Activated T-cell treated with anti-CD3 and anti-CD28 coated beads for 24 hours (primary cell): ENCODE results near the gene CCNL2.

Experiments
- DNase-seq: peaks from one replicate; pipeline ENCODE4 v3.0.0-alpha.2; 2020; ENCODE audit warnings: low read depth

Gene CCNL2

DNA sequence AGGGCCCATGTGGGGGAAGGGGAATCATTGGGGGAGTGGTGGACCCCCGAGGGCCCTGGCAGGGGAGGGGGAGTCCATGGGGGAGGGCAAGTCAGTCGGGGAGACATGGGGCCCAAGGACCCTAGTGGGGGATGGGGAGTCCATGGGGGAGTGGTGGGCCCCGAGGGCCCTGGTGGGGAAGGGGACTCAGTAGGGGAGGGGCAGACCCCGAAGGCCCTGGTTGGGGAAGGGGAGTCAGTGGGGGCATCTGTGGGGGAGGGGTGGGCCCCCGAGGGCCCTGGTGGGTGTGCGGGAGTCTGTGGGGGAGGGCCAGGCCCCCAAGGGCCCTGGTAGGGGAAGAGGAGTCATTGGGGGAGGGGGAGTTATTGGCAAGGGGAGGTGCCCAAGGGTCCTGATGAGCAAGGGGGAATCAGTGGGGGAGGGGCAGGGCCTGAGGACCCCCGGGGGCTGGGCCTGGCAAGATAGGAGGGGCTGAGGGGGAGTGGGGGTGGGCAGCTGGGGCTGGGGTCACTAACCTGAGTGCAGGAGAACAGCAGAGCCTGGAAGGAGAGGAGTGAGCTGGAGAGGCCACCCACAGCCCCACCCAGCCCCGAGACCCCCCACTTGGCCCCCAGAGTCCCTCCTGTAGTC, 42.9 kb downstream of the CCNL2 start:
- DNase-seq: no peak

DNA sequence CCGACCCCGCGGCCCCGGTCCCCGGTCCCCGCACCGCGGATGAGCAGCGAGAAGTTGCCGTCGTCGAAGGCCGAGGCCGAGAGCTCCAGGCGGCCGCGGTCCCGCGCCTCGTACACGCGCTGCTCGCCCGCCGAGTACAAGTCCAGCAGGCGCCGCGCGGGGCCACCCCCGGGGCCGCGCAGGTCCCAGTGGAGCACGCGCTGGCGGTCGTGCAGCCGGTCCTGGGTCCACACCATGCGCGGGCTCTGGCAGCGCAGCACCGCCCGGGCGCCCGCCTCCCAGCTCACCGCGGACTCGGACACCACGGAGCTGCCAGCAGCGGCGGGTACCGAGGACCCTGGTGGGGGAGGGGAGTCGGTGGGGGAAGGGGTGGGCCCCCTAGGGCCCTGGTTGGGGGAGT, 43.7 kb downstream of the CCNL2 start:
- no peak for DNase-seq

DNA sequence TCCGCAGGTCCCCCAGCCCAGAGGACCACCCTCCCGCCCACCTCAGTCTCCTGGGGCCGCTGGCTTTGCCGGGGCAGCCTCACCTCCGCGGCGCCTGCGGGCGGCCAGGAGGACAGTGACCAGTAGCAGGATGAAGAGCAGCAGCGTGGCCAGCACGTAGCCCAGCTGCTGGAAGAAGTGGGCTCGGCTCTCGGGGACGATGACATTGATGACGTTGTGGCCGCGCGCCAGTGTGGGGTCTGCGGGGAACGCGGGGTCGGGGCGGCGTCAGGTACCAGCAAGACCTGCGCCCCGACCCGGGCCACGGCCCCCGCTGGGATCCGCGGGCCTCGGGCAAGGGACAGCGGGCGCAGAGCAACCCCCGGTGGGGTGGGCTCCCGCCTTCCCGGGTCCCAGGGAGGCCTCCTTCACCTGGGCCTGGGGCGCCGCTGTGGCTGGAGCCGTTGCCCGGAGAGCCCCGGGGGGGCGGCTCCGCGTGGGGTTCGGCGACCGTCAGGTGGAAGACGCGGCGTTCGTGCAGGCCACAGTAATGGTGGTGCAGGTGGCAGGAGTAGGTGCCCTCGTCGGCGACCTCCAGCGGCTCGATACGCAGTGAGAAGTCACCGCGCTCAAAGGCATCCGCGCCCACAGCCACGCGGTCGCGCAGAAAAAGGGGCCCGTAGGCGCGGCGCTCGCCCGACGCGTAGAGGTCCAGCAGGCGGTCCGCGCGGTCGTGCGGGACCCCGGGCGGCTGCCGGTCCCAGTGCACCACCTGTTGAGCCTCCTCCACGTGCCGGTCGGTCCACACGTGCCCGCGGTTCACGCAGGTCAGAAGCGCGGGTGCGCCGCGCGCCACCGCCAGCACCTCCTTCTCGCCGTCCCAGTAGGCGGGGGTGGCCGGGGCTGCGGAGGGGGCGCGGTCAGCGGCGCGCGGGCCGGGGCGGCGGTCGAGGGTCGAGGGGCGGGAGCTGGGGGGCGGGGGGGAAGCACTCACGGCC, 44.6 kb downstream of the CCNL2 start:
- DNase-seq: no peak

DNA sequence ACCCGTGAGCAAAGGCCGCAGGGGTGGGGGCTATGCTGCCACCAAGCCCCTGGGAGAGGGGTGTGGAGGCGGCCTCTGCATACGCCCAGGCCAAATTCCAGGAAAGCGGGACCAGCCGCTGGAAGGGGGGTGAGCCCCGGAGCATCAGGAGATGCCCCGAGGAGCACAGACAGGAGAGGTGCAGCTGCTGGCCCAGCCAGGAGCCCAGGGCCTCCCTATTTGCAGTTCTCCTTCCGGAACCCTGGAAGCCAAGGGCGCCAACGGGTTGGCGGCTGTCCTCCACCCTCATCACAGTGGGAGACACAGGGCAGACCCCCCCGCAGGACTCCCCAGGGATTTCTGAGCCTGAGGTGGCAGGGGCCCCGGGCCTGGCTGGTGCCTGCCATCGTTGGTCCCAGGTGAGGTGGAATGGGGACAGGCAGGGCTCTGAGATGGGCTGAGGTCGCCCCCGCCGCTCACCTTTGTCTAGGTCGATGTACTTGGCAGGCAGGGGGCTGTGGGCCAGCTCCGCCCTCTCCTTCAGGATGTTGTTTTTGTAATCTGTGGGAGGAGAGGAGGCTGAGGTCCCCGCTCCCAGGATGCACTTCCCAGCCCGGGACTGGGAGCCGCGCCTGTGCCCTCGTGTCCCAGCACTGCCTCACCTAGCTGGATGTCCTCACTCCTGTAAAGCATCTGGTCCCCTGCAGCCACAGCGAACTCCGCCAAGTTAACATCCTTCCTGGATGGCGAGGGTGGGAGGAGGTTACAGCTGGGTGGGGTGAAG, 45.6 kb downstream of the CCNL2 start:
- no peak for DNase-seq

DNA sequence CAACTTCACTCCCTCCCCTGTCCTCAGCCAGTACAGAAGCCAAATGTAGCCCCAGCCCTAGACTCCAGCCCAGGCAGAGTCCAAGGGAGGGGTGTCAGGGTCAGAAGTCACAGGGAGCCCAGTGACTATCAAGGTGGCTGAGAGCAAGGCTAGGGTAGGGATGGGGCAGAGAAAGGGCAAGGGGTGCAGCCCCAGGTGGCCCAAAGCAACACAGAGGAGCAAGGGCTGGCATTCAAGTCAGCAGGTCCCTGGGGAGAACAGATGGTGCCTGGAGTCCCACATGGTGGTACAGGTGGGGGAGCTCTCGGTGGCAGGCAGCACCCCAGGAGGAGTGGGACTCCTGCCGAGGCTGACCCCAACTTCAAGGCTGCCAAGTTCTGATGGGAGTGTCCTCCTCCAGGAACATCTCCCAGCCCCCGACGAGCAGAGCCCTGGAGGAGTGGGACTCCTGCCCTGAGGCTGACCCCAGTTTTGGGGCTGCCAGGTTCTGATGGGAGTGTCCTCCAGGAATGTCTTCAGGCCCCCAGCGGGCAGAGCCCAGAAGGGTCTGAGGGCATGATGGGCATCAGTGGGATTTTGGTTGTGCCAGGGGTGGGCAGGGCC, 46.2 kb downstream of the CCNL2 start:
- DNase-seq: no peak

DNA sequence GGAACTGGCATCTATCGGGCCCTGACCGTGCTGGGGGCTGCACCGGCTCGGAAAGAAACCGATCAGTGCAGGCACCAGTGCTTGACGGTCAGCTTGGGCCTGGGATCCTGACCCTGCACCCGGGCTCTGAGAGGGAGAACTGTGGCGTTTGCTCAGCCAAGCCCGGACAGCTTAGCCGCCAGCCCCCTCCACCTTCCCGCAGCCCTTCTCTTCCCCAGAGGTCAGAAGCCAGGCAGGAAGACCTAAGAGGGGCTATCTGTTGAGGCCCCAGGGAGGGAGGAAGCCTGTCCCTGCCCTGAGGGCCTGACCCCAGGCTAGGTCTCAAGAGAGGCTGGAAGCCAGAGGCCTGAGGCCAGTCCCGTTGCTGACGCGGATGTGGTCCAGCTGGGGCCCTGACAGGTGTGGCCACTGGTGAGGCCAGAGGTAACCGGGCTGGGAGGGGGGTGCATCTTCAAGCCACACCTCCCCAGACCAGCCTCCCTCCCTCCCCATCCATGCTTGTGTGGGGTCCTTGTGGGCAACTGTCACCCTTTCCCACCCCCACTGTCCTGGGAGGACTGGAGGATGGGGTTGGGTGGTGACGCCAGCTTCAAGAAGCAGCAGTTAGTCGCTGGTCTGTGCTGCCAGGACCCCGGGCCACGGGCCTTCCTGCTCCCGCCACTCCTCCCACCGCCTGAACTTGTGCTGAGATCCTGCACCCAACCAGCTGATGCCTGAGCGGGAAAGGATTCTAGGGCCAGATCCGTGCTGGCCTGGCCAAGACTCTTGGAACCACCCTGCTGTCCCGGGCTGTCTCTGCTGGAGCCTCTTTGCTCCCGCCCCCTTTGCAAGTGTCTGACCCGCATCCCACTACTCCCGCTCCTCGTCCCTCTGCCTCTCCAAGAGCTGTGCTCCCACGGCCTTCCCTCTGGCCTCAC, 47.4 kb downstream of the CCNL2 start:
- no peak for DNase-seq

DNA sequence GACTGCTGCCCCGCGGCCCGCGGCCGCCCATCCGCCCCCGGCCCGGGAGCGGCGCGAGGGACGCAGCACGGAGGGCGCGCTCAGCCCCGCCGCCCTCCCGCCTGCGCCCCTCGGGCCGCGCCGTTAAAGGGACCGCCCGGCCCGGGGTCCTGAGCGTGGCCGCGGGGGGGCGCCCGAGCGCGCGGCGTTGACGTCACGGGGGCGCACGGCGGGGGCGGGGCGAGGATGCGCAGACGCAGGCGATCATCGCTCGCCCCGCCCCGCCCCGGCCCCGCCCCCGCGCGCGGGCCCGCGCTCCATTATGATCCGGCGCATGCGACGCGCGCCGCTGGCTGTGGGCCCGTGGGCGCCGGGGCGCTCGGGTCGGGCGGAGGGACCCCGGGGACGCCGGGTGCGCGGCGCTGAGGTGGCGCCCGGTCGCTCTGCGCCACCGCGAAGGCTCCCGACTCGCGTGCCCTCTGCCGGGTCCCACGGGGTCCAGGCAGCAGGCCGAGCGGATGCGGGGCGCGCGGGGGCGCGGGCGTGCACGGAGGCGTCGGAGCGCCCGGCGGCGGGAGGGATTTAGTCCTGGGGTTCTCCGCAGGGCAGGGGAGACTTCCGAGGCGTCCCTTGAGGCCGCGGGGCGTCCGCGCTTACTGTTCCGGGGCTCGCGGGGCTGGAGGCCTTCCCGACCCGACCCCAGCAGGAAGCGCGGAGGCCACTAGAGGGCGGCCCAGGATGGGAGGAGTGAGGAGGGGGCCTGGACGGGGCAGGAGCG, 49.7 kb downstream of the CCNL2 start, which contains the start of gene DVL1:
Gene DVL1 (minus strand): TSS at position 163 of the 757 bp plus-strand sequence. CDS start 353 bp downstream, outside the sequence.
- peak; percentile 50 for DNase-seq

DNA sequence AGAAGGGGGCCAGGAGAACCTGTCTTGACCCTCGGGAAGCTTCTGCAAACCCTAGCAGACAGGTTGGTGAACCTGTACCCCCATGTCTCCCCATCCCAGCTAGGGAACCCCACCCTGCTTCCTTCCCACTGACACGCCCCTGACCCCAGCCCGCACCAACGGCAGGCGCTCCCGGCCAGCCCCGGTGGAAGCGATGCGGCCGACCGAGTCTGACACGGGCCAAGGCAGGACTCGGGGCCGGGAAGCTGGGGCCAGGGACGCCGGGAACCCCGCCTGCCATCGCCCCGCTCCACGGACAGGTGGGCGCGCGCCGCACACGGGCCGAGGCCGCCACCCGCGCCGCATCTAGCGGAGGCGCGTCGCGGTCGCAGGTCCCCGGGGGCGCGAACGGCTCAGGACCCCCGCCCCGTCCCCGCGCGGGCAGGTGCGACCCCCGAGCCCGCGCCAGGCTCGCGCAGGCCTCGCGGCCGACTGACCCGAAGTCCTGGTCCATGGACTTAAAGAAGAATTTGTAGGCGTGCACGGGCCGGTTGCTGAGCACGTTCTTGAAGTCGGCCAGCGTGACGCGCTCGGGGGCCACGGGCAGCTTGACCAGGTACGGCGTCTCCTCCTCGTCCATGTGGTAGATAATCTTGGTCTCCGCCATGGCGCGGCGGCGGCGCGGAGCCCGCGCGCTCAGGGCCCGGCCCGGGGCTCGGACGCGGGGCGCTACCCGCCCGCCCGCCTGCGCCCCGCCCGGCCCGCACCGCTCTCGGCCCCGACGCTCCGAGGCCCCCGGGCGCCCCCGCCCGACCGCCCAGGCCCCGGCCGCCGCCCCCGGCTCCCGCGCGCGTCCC, 50.5 kb downstream of the CCNL2 start:
- DNase-seq: no peak

DNA sequence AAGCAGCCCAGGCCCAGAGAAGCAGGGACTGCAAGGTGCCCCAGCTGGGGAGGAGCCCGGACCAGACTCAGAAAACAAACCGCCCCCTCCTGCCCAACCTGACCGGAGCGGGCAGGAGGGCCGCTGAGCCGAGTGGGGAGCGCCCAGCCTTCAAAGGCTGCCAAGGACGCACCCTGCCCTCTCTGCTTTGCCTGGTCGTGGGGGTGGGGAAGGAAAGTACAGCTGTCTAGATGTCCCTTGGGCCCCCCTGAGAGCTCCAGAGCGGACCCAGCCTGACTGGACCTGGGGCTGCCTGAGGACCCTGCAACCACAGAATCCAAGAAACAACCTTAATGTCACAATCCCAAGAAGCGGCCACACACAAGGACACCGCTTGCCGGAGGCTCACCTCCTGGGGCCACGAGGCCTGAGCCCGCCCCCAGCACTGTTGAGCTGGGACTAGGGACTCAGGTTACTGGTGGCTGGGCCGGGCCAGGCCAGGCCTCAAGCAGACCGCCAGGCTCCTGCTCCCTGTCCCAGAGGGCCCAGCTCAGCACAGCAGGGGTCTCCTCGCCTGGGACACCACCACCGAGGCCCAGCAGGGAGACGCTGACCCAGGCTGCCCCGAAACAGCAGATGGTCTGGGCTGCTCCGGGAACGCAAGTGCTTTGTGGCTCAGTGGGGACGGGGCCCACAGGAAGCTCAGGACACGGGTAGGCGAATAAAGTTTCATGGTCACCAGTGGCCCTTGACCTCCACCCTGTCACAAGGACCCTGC, 51.3 kb downstream of the CCNL2 start:
- DNase-seq: no peak

DNA sequence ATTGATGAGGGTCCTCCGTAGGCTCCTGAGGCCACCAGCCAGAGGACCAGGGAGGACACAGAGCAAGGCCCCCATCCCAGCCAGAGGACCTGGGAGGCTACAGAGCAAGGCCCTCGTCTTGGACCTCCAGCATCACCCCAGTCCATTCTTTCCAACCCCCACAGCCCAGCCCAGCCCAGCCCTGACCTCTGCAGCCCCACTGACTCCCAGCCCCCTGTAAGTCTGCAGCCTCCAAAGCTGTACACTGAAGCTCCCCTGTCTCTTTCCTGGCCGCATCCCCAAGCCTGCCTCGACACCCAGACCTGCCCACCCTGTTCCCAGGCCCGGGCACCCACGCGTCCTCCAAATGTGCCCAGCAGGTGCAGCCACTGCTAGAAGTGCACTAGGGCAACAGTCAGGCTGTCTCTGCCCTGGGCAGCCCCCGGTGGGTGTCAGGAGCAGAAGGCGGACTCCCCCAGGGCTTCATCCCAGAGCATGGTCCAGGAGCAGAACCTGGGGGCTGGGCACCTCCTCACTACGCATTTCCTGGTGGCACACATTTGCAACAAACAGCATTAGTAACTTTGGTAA, 52.0 kb downstream of the CCNL2 start:
- no peak for DNase-seq

DNA sequence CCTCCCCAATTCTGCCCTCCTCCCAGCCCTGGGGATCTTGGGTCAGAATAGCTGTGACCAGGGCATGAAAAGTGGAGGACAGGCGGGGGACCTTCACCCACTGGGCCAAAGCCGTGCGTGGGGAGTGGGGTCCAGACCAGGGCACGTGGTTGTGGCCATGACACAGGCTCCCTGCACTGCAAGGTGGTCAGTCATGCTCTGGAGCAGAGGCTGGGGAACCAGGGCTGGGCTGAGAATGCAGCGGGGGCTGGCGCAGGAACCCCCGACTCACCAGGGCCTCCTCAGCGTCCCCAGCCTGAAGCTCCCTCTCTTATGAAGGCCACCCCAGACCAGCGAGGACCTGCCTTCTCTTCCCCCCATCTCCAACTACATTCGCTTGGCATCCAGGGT, 52.6 kb downstream of the CCNL2 start:
- DNase-seq: no peak

DNA sequence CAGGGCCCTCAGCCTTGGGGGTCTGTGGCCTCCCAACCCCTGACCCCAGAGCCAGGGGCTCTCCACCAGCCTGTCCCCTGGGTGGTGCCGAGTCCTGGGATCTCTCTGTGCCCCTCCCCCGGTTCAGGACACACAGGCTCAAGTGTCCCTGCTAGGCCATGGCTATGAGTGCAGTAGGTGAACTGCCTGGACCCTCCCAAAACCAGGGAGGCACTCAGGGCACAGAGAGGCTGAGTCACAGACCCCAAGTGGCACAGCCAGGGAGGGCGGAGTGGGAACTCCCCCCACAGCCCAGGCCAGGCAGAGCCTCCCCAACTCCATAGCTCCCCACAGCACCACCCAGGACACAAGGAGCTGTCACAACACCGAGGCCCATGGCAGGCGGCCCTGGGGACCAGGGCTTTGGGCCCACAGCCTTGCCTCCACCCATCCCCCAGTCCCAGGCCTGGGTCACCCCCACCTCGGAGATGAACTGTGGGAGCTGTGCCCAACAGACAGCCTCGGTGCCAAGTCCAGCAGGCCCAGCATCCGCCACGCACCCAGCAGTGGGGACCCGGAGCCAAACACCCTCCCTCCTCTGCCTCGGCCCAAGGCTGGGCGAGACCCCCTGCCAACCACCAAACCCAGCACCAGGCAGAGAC, 53.2 kb downstream of the CCNL2 start:
- DNase-seq: no peak

DNA sequence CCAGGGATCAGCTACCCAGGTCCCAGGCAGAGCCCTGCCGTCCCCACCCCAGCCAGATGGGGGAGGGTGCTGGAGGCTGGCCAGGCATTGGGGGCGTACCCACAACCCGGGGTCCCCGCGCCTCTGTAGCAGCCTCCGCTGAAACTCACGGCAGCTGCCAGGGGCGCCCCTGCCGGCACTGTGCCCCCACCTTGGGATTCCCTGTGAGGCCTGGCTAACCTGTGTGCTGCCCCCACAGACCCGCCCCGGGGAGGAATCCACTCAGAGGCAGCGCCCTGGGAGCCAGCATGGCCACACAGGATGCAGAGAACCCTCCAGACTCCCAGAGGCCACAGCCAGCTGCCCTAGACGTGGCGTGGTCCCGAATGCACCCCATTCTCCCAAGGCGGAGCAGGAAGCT, 53.8 kb downstream of the CCNL2 start:
- DNase-seq: no peak

DNA sequence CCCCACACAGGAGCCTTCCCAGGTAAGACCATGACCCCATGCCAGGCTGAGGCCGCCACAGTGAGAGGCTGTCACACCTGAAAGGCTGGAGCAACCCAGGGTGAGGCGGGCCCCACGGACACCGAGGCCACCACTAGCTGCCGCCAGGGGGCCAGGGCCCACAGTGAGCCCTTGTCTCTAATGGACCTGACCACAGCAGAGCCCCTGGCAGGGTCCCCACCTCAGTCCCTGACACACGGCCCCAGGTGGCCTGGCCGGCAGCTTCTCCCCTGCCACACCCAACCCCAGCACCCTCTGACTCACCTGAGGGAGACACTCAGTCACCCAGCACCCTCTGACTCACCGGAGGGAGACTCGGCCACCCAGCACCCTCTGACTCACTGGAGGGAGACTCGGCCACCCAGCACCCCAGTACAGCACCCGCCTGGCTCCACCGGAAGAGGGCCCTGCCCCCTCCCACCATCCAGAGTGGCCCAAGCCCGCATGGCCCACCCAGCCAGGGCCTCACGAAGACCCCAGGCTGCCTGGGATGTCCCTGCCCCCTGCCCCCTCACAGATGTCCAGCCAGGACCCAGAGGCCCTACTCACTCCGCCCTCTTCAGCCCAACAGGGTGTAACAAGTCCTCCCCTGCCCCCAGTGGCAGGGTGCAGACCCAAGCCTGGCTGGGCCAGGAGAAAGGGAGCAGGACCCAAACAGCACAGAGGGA, 54.3 kb downstream of the CCNL2 start:
- peak; percentile 38 for DNase-seq

DNA sequence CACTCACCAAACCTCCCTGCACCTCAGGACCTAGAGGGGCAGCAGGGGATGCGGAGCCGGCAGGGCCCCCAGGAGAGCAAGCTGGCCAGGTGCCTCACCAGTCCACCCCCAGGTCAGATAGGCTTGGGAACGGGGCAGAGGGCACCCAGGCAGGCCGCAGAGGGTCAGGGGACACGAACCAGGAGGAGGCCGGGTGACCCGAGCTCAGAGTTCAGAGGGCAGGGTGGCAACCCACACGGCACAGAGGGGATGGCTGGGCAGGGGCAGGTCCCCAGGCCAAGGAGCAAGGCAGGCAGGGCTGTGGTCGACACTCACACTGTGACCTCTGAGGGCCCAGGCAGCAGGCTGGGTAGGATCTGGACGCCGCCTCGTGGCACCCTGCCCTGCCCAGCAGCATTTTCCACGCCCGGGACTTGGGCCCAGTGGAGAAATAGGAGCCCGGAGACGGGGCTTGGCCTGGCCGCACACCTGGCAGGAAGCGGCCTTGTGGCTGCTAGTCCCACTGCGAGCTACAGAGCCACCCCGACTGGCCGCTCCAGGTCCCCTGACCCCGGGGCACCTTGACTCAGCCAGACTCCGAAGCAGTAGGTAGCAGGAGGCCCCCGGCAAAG, 55.2 kb downstream of the CCNL2 start:
- DNase-seq: no peak

DNA sequence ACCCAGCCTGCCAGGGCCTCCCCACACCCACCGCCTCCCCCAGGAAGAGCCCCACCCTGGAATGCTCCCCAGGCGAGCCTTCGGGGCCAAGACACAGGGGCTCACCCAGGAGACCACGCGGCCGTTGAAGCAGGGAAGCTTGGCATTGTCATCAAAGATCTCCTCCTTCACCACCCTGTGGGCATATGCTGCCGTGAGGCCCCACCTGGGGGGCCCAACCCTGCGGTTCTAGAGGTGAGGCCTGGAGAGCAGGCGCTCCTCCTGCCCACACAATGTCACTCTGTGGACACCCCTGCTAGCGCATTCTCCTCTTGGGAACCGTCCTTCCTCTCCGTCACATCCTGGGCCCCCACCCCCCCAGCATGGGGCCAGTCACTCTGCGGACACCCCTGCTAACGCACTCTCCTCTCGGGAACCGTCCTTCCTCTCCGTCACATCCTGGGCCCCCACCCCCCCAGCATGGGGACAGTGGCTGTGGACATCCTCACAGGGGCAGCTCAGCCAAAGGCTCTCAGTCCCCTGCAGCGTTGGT, 56.5 kb downstream of the CCNL2 start:
- DNase-seq: no peak
